GM06990 (cell line): ENCODE results near the gene RAD21L1.

ENCODE experiments used
- DNase-seq: peaks from one replicate; pipeline ENCODE4 v3.0.0-alpha.2; 2011; ENCODE audit not compliant: insufficient read length; ENCODE audit errors: extremely low read depth
- H3K27me3 ChIP-seq: replicated peaks from 2 replicates; pipeline ENCODE4 v1.6.0; 2011; ENCODE audit warnings: low read length; ENCODE audit not compliant: control insufficient read depth, insufficient read depth
- H3K36me3 ChIP-seq: 2 replicates; pipeline ENCODE4 v1.5.1; 2011; ENCODE audit warnings: low read length; ENCODE audit not compliant: control insufficient read depth, insufficient read depth
- H3K4me3 ChIP-seq: replicated peaks from 2 replicates; pipeline ENCODE4 v1.5.1; 2011; ENCODE audit warnings: low read depth, mild to moderate bottlenecking, control low read depth, low read length
- TF ChIP-seq, protein P1 (sequence below): IDR thresholded peaks from 2 replicates; pipeline ENCODE4 v1.5.1; 2011; ENCODE audit warnings: low read length, control low read depth, mild to moderate bottlenecking, inconsistent platforms; ENCODE audit not compliant: insufficient read depth, poor library complexity, severe bottlenecking

RAD21L1 gene

DNA sequence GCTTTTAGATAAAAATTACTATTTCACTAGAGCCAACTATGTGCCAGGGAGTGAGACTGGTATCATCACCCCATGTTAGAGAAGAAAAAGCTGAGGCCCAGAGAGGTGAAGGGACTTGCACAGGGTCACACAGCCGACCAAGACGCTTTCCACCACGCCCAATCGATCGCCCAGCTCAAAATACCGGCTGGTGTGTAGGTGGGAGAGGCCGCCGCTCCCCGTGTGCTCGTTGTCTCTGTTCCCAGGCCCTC is 40.0 kb downstream of the RAD21L1 start:
- TF ChIP-seq, protein P1, sequence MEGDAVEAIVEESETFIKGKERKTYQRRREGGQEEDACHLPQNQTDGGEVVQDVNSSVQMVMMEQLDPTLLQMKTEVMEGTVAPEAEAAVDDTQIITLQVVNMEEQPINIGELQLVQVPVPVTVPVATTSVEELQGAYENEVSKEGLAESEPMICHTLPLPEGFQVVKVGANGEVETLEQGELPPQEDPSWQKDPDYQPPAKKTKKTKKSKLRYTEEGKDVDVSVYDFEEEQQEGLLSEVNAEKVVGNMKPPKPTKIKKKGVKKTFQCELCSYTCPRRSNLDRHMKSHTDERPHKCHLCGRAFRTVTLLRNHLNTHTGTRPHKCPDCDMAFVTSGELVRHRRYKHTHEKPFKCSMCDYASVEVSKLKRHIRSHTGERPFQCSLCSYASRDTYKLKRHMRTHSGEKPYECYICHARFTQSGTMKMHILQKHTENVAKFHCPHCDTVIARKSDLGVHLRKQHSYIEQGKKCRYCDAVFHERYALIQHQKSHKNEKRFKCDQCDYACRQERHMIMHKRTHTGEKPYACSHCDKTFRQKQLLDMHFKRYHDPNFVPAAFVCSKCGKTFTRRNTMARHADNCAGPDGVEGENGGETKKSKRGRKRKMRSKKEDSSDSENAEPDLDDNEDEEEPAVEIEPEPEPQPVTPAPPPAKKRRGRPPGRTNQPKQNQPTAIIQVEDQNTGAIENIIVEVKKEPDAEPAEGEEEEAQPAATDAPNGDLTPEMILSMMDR: no peak
- H3K4me3 ChIP-seq: peak overlapping the region; percentile 68

GRCh38 chr20:1266167-1266973 is 40.5 kb downstream of the RAD21L1 start, which contains the start of gene SNPH:
Gene SNPH, plus strand, starts transcription at chr20:1266294. Its CDS starts 29,946 bp downstream, at chr20:1296240.
- H3K36me3 ChIP-seq: no peaks in the 10 kb centered on the region
- peak within 1 kb of the TSS; percentile 68 for H3K4me3 ChIP-seq
- TF ChIP-seq, protein P1: no peak
- peak; percentile 68 for DNase-seq
- H3K27me3 ChIP-seq: no peaks in the 10 kb centered on the region

More for the DNA sequence above, 40.0 kb downstream of the RAD21L1 start:
- no peak for DNase-seq
- Histone ChIP-seq H3K27me3 (no peaks in the 10 kb centered on the region), H3K36me3 (no peaks in the 10 kb centered on the region)

GRCh38 chr20:1267161-1267560 is 41.3 kb downstream of the RAD21L1 start:
- H3K4me3 ChIP-seq: no peak overlapping the region
- TF ChIP-seq, protein P1: no peak
- H3K36me3 ChIP-seq: no peaks in the 10 kb centered on the region
- H3K27me3 ChIP-seq: no peaks in the 10 kb centered on the region
- no peak for DNase-seq

DNA sequence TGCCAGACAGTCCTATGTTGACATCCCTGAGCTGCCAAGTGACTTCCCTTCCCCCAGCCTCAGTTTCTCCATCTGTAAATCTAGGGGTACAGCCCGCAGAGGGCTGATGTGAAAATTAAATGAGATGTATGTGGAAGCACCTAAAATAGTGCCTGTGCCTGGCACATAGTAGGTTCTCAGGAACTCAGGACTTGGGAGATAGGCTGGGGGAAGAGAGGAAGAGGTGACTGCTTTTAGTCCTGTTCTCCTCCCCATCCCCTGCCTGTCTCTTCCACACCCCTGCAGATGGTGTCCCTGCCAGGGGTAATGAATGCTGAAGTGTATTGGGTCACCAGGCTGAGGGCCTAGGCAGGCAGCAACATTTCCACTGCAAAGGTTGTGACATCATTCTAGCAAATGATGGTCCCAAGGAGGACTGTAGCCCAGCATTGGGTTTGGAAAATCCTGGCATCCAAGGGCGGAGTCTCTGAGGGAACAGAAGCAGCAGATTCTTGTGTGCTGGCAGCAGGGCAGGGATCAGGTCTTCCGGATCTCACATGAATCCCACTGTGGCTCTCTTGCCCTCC is 42.0 kb downstream of the RAD21L1 start:
- DNase-seq: no peak
- no peaks in the 10 kb centered on the region for H3K27me3 ChIP-seq
- TF ChIP-seq, protein P1: no peak
- H3K36me3 ChIP-seq: no peaks in the 10 kb centered on the region
- H3K4me3 ChIP-seq: no peak overlapping the region

DNA sequence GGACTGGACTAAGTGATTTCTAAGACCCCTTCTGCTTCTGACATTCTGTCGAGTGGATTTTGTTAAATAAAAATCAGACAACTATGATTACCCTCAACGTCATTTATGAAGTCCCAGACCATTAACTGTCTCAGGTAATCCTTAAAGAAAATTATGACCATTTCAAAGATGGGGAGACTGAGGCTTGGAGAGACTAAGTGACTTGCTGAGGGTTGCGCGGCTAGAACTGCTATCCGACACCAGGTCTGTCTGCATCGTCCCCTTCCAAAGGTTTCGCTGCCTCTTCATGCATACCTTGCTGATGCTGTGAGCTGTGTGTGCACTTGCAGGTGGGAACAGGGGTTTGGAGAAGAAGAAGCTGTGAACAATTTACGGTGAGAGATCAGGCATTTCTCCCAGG is 43.4 kb downstream of the RAD21L1 start:
- TF ChIP-seq, protein P1: no peak
- Histone ChIP-seq H3K36me3 (no peaks in the 10 kb centered on the region), H3K27me3 (no peaks in the 10 kb centered on the region), H3K4me3 (no peak overlapping the region)
- DNase-seq: no peak
